PC-3 (cell line): ENCODE data around the gene FGFR3.

ENCODE experiments used
- CTCF ChIP-seq: fragments of 300-600 bp; sonication (generic); conservative IDR thresholded peaks from 2 replicates; pipeline ENCODE4 v1.5.1; 2017; ENCODE audit warnings: antibody characterized with exemption, low read depth, mild to moderate bottlenecking, low read length
- EZH2 ChIP-seq: fragments of 300-600 bp; sonication (generic); IDR thresholded peaks from one replicate; pipeline ENCODE4 v1.6.1; 2017; ENCODE audit warnings: antibody characterized with exemption, mild to moderate bottlenecking, low read length; ENCODE audit not compliant: unreplicated experiment
- EZH2phosphoT487 ChIP-seq: fragments of 300-600 bp; sonication (generic); IDR thresholded peaks from 2 replicates; pipeline ENCODE4 v1.6.1; 2018; ENCODE audit warnings: mild to moderate bottlenecking, antibody characterized with exemption, low read length, borderline replicate concordance

GRCh38 chr4:1765409-1766072, 27.6 kb upstream of the FGFR3 start:
- TF ChIP-seq CTCF (no peak), EZH2 (no peak), EZH2phosphoT487 (no peak)
